ENCODE results near the gene B3GAT1.
"Not testable (repeated sequence)": the region's sequence is repeated elsewhere in the genome, so short reads cannot be mapped to it uniquely, and the experiment has no call there.

The B3GAT1 gene

GRCh38 chr11:134355656-134356055 is 56.4 kb downstream of the B3GAT1 start:
- DNase-seq (ENCODE audit: low read depth in 2 of 2), result no peak

DNA sequence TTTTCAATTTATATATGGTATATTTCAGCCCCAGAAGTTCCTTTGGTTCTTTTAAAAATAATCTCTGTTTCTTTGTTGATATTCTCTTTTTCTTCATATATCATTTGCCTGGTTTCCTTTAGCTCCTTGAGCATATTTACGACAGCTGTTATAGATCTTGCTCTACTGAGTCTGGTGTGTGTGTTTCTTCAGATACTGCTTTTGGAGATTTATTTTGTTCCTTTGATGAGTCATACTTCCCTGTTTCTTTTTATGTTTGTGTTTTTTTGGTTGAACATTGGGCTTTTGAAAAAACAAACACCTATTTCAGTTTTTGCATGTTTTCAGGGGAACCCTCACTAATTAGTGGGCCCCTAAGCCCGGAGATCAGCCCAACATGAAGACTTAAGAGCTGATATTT is 56.9 kb downstream of the B3GAT1 start:
- DNase-seq (ENCODE audit: low read depth in 2 of 2), result no peak

DNA sequence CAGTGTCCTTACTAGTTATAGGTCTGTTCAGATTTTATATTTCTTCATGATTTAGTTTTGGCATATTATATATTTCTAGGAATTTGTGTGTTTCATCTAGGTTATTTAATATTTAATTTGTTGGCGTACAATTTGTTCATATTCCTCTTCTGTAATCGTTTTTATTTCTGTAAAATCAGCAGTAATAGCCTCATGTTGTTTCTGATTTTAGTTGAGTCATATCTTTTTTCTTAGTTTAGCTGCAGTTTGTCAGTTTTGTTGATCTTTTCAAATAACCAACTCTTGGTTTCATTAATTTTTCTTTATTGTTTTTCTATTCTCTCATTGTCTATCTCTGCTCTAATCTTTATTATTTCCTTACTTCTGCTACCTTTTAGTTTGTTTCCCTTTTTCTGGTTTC is 59.9 kb downstream of the B3GAT1 start:
- no peak for DNase-seq (ENCODE audit: low read depth in 2 of 2)

DNA sequence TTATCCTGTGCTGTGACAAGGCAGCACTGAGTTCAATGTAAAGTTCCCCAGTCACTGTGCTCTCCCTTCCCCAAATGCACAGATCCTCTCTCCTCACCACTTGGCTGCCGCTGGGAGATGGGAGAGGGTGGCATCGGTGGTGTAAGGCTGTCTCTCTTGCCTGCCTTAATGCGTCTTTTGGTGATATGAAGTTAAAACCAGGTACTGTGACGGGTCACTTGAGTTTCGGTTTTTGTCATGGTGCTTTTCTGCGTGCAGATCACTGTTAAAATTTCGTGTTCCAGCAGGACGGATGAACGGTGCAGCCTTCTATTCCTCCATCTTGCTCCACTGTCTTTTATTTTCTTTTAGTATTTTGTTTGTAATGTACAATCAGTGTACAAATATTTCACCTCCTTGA is 61.7 kb downstream of the B3GAT1 start:
- no peak for DNase-seq (ENCODE audit: low read depth in 2 of 2)

GRCh38 chr11:134349802-134350355 is 62.2 kb downstream of the B3GAT1 start:
- no peak for DNase-seq (ENCODE audit: low read depth in 2 of 2)

DNA sequence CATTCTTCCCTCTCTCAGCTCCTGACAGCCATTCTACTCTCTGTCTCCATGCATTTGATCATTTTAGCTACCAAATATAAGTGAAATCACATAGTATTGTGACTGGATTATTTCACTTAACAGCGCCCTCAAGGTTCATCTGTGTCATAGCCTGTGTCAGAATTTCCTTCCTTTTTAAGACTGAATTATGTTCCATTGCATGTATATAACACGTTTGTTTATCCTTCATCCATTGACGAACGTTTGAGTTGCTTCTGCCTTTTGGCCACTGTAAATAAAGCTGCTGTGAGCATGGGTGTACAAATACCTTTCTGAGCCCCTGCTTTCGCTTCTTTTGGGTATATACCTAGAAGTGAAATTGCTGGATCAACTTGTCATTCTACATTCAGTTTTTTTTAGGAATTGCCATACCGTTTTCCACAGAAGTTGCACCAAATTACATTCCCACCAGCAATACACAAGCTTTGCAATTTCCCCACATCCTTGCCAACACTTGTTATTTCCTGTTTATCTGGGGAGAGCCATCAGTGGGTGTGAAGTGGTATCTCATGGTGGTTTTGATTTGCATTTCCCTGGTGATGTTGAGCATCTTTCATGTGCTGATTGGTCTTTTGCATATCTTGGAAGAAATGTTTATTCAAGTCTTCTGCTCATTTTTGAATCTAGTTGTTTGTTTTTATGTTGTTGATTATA is 62.8 kb downstream of the B3GAT1 start:
- no peak for DNase-seq (ENCODE audit: low read depth in 2 of 2)

GRCh38 chr11:134347441-134347840 is 64.6 kb downstream of the B3GAT1 start:
- DNase-seq (ENCODE audit: low read depth in 2 of 2), result no peak

- DNase-seq (ENCODE audit: low read depth in 2 of 2), result no peak
Observed at GRCh38 chr11:134346976-134347350, 65.1 kb downstream of the B3GAT1 start.

DNA sequence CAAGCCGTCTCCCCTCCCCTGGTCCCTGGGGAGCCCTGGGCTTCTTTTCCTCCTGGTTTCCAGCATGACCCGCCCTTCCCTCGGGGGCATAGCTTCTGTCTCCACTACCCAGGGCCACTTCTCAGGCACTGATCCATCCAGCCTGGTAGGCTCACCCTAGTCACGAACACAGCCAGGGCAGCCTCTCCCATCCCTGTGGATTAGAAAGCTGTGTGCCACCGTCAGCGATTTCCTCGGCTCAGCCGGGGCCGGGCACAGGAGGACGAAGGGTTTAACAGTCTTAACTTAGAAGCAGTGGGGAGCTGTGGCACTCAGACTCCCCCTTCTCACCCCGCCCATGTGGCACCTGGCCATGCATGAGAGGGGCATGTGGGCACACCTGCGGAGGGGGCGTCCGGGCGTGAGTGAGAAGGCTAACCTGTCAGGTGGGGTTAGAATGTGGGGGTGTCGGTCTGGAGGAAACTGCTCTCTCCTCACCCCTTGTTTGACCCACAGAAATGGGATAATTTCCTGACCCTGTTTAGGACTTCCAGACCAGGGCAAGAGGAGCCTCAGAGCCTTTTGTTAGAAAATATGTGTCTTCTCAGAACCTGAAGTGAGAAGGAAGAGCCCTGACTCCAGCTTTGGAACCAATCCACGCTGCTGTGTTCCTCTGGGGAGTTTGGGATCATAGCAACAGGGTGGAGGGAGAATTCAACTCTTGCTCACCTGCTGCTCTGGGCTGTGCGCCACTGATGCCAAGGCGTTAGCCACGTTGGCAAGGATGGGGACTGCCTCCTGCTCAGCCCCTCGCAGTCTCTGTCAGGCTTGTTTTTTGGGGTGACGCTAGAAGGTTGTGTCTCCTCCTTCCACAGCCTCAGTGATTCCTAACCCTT is 65.7 kb downstream of the B3GAT1 start:
- no peak for DNase-seq (ENCODE audit: low read depth in 2 of 2)

- DNase-seq (ENCODE audit: low read depth in 2 of 2), result no peak
Observed at GRCh38 chr11:134345237-134345550, 66.8 kb downstream of the B3GAT1 start.

DNA sequence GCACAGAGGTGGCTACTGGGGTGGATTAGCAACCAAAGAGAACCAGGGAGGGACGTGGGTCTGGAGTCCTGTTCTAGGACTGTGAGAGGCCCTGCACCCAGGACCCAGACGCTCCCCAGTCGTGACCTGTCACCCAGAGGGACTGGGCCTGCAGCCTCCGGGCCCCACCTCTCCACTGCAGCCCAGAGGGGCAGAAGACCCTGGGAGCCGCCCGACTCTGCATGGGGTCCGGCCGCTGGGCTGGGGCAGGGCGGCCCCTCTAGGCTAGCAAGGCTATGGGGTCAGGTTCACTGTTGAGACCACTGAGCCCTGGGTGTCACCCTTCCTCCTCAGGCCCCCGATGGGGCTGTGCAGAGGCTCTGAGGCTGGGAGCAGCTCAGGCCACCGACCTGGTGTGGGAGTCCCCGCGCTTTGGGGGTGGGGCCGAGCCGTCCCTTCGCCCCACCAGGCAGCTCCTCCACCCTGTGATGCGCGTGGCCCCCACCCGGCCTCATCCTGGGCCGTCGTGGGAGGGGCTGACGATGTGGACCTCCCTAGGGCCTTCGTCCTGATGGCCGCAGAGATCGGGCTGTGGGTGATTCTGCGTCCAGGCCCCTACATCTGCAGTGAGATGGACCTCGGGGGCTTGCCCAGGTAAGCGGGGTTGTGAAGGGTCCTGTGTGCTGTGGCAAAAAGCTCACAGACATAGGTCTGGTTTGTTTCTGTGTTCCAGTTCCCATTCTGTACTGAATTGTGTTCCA is 67.4 kb downstream of the B3GAT1 start:
- not testable (repeated sequence) for DNase-seq (ENCODE audit: low read depth in 2 of 2)

- no peak for DNase-seq (ENCODE audit: low read depth in 2 of 2)
Observed at GRCh38 chr11:134343646-134344045, 68.4 kb downstream of the B3GAT1 start.

GRCh38 chr11:134342572-134343340 is 69.3 kb downstream of the B3GAT1 start:
- no peak for DNase-seq (ENCODE audit: low read depth in 2 of 2)

DNA sequence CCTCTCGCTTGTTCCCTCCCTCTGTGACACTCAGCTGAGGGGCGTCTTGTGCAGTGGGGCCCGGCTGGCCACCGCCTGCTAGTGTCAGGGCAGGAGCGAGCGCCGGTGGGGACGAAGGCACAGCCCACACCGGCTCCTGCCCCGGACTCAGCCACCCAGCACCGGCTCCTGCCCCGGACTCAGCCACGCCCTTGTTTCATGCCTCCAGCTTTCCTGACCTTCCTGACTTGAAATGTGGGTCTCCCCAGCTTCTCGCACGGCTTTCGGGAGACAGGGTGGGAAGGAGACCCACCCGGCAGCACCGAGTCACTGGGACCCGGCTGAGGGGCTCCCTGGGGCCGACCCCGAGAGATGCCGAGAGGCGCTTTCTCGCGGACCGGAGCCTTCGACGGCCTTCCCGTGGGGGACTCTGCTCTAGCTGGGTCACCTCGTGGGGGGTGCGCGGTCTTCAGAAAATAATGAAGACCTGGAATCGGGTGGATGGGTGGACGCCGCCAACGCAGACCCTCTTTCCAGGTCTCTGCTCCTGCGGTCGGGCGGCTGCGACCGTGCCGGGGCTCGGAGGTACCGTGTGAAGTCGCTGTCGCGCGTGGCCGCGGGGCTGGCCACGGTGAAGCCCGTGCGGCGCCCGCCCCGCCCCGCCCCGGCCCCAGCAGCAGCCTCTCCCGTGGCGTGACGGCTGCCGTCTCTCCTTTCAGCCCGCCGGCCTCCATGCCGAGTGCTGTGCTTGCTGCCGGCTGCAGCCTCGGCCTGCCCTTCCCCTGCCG is 70.1 kb downstream of the B3GAT1 start:
- DNase-seq (ENCODE audit: low read depth in 2 of 2), result no peak

DNA sequence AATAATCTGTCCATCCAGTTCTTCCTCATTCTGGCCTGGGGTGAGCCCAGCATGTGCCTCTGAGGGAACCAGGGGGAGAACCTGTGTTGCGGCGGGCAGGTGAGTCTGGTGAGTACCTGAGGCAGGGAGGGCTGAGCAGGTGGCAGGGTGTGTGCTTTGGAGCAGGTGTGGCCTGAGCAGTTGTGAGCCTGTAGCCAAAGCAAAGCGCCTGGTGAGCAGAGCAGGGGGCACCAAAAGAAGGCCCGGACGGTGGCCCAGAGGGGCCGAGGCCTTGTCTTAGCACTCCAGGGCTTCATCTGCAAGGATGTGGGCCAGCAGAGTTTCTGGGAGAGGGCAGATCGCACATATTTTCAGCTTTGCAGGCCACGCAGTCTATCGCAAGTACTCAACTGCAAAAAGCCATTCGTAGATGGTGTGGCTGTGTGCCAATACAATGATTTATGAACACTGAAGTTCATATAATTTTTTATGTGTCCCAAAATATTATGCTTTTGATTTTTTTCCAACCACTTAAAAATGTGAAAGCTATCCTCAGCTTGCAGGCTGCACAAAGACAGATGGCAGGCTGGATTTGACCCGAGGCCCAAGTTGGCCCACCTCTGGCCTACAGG is 71.6 kb downstream of the B3GAT1 start:
- DNase-seq (ENCODE audit: low read depth in 2 of 2), result no peak

DNA sequence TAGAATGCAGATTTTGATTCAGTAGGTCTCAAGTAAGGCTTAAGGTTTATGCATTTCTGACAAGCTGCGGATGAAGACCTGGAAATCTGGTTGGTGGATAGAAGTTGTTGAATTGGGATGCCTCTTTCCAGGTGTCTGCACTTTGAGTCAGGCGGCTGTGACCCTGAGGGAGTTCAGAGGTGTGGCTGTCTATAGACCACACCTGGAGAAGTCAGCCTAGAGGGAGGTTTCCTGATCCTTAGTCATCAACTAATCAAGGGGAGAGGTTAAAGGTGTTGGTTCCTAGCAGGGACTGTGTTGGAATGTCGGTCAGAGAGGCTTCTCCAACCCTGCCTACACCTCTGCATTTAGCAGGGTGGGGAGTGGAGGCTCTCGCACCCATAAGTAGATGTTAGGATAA is 72.3 kb downstream of the B3GAT1 start:
- DNase-seq (ENCODE audit: low read depth in 2 of 2), result no peak

- no peak for DNase-seq (ENCODE audit: low read depth in 2 of 2)
Observed at GRCh38 chr11:134338654-134339053, 73.4 kb downstream of the B3GAT1 start.

DNA sequence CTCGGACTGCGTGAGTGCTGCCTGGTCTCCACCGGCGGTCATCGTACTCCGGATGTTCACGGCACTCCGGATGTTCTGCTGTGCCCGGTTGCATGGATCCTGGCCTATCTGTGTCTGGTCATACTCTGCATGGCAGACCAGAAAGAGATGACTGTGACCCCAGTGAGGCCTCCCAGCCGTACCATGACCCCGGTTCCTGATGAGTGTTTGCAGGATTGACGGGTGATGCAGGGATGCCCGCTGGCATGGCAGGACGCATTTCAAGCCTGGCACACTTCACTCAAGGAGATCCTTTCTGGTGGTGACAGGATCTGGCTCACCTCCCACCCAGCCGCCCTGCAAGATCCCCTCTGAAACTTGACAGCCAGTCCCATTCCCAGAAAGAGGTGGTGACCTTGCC is 74.0 kb downstream of the B3GAT1 start:
- no peak for DNase-seq (ENCODE audit: low read depth in 2 of 2)

GRCh38 chr11:134337051-134337450 is 75.0 kb downstream of the B3GAT1 start:
- no peak for DNase-seq (ENCODE audit: low read depth in 2 of 2)

DNA sequence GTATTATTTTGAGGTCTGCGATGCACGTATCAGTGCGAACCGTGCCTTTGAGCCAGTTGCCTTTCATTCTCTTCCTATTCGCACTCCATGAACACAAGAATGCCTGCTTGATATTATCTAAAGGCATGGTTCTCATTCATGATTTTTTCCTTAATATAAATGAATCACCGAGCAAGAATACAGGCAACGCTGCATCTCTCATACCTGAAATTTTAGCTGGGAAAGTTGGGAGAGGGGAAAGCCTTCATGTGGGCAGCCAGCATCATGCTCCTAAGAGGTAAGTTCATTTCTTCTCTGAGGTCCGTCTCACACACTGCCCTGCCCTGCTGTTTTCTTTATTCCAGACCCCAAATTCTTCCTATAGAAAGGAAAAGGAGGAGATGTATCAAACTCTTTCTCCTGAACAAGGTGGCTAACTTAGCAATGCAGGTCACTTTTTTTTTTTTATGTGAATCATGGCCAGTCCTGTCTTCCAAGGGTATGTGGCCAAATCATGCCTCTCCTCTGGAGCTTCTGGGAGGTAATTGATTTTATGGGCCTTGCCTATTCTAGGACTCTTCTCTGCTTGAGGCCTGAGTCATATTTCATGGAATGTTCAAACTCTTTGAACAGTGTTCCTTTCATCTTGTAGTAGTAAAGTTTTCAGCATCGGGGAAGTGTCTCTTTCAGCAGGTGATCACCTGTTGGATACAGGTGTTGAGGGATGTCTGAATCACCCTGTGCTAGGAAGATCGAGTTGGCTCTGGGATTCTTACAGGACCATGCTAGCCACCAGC is 77.1 kb downstream of the B3GAT1 start:
- DNase-seq (ENCODE audit: low read depth in 2 of 2), result no peak

Measured in stimulated activated CD8-positive, alpha-beta memory T cell treated with anti-CD3 and anti-CD28 coated beads, Interleukin-7, amount 100 ng/mL, for 1 hour (primary cell).